Peyer's patch (tissue), 4 donors: Measurements from ENCODE around the gene BMF.

ENCODE experiments used
- CTCF ChIP-seq, 6 experiments: fragments of 450-650 bp in 4 of 6; fragments of 200-600 bp in 2 of 6; sonication (generic) in 1 of 6; IDR thresholded peaks; one replicate each; pipeline ENCODE4 v1.5.1; 2017 to 2019; ENCODE audit warnings: antibody characterized with exemption in 6 of 6, mild to moderate bottlenecking in 3 of 6, moderate library complexity in 1 of 6
- POLR2A ChIP-seq, 2 donors: fragments of 450-650 bp; IDR thresholded peaks; one replicate each; pipeline ENCODE4 v1.5.1; 2017; ENCODE audit warnings: antibody characterized with exemption in 2 of 2, mild to moderate bottlenecking in 2 of 2, moderate library complexity in 2 of 2

DNA sequence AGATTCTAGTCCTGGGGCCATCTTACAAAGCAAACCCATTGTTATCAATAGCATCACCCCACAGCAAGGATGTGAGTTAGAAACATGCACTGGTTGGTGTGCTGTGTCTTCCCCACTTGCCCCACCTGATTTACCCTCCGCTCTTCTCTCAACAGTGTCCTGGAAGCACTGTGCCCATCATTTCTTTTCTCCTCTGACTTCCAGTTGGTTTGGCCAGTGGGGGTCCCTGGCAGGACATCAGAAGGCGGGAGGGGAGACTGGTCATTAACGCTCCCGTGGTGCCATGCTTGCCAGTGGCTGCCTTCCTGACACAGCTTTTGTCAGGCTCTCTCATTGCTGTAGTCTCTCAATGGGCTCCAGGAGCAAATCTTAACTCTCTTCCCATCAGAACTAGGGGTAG is 40.7 kb upstream of the BMF start:
- no peak for TF ChIP-seq CTCF (IDR thresholded peaks at IDR 0.05)
- TF ChIP-seq POLR2A (IDR thresholded peaks at IDR 0.05): no peak
